Measurements from ENCODE around the gene KCNH2.

The KCNH2 gene

GRCh38 chr7:150977382-150978125, 567 bp downstream of the KCNH2 start:
- FAIRE-seq (no peak), DNase-seq (ENCODE audit: insufficient read length, low spot score) (no peak)
- TF ChIP-seq PAX5 (IDR thresholded peaks at IDR 0.05; ENCODE audit: insufficient read depth, low read length, severe bottlenecking) (no peak), POLR2AphosphoS5 (IDR thresholded peaks at IDR 0.05; ENCODE audit: low read depth, low read length) (no peak), SPI1 (IDR thresholded peaks at IDR 0.05; ENCODE audit: low read depth, low read length) (no peak), POU2F2 (IDR thresholded peaks at IDR 0.05; ENCODE audit: low read depth, low read length) (no peak), POLR2A (IDR thresholded peaks at IDR 0.05; ENCODE audit: low read depth, low read length) (no peak), TAF1 (IDR thresholded peaks at IDR 0.05; ENCODE audit: low read depth, low read length) (no peak)

DNA sequence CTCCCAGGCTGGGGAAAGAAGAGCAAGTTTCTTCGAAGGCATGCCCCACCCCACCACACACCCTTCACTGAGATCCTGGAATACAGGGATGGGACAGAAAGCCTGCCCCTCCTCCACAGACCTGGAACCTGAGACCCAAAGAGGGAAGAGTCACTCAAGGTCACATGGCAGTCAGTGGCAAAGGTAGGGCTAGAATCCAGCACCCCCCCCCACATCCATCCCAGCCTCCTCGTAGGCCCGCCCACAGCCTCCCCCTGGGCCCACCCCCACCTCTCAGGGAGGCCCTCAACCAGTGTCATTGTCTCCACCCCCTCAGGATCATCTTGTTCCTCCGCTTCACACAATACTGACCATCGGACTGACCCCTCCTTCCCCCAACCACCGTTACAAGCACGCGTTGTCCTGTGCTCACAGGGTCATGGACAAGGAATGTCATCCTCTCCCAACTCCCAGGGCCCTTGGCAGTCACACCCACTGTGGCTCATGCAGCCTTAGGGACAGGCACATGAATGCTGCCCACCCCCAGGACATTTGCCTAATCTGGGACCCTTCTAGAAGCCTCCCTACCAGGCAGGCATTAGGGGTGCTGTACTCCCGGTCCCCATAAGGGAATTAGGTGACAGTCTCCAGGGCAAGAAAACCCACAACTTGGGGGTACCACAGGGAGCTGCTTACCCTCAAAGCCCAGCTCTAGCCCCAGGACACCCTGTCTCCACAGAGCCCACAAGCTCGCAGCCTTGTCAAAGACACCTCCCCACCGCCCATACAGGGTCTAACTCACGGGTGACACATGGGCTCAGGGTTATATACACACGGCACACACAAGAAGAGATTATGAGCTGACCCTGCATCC, 1.4 kb downstream of the KCNH2 start:
- no peak for DNase-seq (ENCODE audit: insufficient read length, low spot score)
- TF ChIP-seq POLR2A (IDR thresholded peaks at IDR 0.05; ENCODE audit: low read depth, low read length) (no peak), SPI1 (IDR thresholded peaks at IDR 0.05; ENCODE audit: low read depth, low read length) (no peak), POU2F2 (IDR thresholded peaks at IDR 0.05; ENCODE audit: low read depth, low read length) (no peak), PAX5 (IDR thresholded peaks at IDR 0.05; ENCODE audit: insufficient read depth, low read length, severe bottlenecking) (no peak), POLR2AphosphoS5 (IDR thresholded peaks at IDR 0.05; ENCODE audit: low read depth, low read length) (no peak), TAF1 (IDR thresholded peaks at IDR 0.05; ENCODE audit: low read depth, low read length) (no peak)
- FAIRE-seq = no peak

- no peak for TF ChIP-seq TAF1 (IDR thresholded peaks at IDR 0.05; ENCODE audit: low read depth, low read length)
- no peak for TF ChIP-seq SPI1 (IDR thresholded peaks at IDR 0.05; ENCODE audit: low read depth, low read length)
- no peak for TF ChIP-seq POLR2AphosphoS5 (IDR thresholded peaks at IDR 0.05; ENCODE audit: low read depth, low read length)
- no peak for TF ChIP-seq POU2F2 (IDR thresholded peaks at IDR 0.05; ENCODE audit: low read depth, low read length)
- no peak for TF ChIP-seq PAX5 (IDR thresholded peaks at IDR 0.05; ENCODE audit: insufficient read depth, low read length, severe bottlenecking)
- no peak for TF ChIP-seq POLR2A (IDR thresholded peaks at IDR 0.05; ENCODE audit: low read depth, low read length)
- FAIRE-seq (no peak), DNase-seq (ENCODE audit: insufficient read length, low spot score) (no peak)
Observed at GRCh38 chr7:150975536-150976319, 2.4 kb downstream of the KCNH2 start.

DNA sequence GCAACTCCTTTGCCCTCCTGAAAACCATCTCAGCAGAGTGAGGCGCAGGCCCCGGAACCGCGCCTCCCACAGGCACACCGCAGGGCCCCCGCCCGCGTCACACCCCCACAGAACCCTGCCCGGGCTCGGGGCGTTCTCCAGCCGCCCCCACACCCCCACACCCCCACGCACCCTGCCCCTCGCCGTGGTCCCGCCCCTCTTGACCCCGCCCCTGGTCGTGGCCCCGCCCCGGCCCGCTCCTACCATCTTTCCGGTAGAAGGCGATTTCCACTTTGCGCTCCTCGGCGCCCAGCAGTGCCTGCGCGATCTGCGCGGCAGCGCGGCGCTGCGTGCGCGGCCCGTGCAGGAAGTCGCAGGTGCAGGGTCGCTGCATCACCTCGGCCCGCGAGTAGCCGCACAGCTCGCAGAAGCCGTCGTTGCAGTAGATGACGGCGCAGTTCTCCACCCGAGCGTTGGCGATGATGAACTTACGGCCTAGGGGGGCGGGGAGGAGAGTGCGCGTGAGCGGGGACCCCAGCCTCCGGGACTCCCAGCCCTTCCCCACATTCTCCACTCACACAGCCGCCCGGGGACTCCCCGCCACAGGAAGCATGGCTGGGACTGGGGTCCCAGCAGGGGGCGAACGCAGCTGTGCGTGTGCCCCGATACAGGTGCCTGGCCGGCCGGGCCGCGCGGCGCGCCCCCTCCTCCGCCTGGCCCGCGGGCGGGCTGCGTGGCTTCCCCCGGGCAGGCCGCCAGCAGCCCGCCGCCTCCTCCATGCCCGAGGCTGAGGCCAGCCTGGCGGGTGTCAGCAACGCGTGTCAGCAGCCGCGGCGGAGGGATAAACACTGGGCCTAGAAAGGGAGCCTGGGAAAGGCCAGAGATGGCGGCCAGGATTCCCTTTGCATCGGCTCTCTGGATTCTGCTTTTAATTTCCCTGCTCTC, 3.4 kb downstream of the KCNH2 start:
- FAIRE-seq (peak; percentile 84), DNase-seq (ENCODE audit: insufficient read length, low spot score) (peak; percentile 75)
- no peak for TF ChIP-seq SPI1 (IDR thresholded peaks at IDR 0.05; ENCODE audit: low read depth, low read length)

DNA sequence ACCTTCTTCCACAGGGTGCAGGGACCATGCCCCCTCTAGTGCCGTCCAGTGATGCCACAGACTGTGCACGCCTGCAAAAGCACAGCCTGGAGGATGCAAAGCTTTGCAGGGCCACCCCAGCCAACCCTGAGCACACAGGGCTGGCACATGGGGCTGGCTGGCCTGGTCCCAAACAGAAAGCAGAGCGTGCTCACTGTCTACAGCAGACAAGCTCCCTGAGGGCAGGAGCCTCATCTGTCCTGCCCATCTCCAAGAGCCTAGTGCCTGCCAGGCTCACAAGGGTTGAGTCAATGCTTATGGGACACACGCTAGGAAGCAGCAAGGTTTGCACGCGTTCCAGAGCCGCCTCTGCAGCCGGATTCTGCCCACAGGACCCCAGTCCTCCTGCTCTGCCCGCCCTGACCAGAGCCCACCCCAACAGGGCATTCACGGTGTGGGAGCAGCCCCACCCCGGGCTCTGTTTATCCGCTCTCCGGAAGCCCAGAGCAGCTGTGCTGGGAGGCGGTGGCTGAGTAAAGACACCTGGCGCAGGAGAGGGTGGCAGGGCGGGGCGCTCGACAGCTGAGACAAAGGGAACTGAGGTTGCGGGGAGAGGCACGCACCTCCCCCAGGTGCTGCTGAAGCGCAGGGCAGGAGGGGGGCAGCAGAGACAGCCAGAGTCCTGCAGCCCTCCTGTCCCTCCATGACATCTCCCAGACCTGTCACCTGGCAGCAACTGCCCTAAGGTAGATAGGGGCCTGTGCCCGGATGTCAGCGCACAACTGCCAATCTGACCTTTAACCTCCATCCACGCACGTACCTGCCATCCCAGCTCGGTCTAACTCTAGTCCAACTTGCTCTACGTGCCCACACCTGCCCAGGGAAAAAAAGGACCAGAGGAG, 4.3 kb downstream of the KCNH2 start:
- FAIRE-seq = no peak
- TF ChIP-seq POU2F2 (IDR thresholded peaks at IDR 0.05; ENCODE audit: low read depth, low read length) (no peak), POLR2AphosphoS5 (IDR thresholded peaks at IDR 0.05; ENCODE audit: low read depth, low read length) (no peak), SPI1 (IDR thresholded peaks at IDR 0.05; ENCODE audit: low read depth, low read length) (no peak), POLR2A (IDR thresholded peaks at IDR 0.05; ENCODE audit: low read depth, low read length) (no peak), PAX5 (IDR thresholded peaks at IDR 0.05; ENCODE audit: insufficient read depth, low read length, severe bottlenecking) (no peak), TAF1 (IDR thresholded peaks at IDR 0.05; ENCODE audit: low read depth, low read length) (no peak)
- no peak for DNase-seq (ENCODE audit: insufficient read length, low spot score)

DNA sequence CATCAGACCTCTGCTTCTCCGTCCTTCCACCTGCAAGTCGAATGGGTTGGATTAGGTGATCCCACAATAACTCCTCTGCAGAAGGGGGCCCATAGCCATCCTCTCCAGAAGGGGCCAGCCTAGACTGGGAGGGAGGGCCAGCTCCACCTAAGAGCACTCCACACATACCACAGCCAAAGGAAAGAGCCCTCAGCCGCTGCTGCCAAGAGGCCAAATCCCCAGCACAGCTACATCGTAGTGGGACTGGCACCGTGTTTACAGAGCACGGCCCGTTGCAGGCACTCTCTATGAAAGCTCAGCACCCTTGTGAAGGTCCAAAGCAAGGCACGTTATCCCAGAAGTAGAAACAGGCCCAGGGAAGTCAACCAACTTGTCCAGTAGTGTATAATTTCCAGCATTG, 5.4 kb downstream of the KCNH2 start:
- no peak for TF ChIP-seq SPI1 (IDR thresholded peaks at IDR 0.05; ENCODE audit: low read depth, low read length)
- no peak for TF ChIP-seq POU2F2 (IDR thresholded peaks at IDR 0.05; ENCODE audit: low read depth, low read length)
- TF ChIP-seq TAF1 (IDR thresholded peaks at IDR 0.05; ENCODE audit: low read depth, low read length) = no peak
- TF ChIP-seq POLR2A (IDR thresholded peaks at IDR 0.05; ENCODE audit: low read depth, low read length) = no peak
- no peak for TF ChIP-seq PAX5 (IDR thresholded peaks at IDR 0.05; ENCODE audit: insufficient read depth, low read length, severe bottlenecking)
- no peak for TF ChIP-seq POLR2AphosphoS5 (IDR thresholded peaks at IDR 0.05; ENCODE audit: low read depth, low read length)
- DNase-seq (ENCODE audit: insufficient read length, low spot score) (no peak), FAIRE-seq (no peak)

GRCh38 chr7:150972023-150972468, 6.1 kb downstream of the KCNH2 start:
- DNase-seq (ENCODE audit: insufficient read length, low spot score) (no peak), FAIRE-seq (no peak)
- TF ChIP-seq PAX5 (IDR thresholded peaks at IDR 0.05; ENCODE audit: insufficient read depth, low read length, severe bottlenecking) (no peak), POLR2AphosphoS5 (IDR thresholded peaks at IDR 0.05; ENCODE audit: low read depth, low read length) (no peak), POU2F2 (IDR thresholded peaks at IDR 0.05; ENCODE audit: low read depth, low read length) (no peak), SPI1 (IDR thresholded peaks at IDR 0.05; ENCODE audit: low read depth, low read length) (no peak), POLR2A (IDR thresholded peaks at IDR 0.05; ENCODE audit: low read depth, low read length) (no peak), TAF1 (IDR thresholded peaks at IDR 0.05; ENCODE audit: low read depth, low read length) (no peak)
